Measurements from ENCODE around the gene MBD6.
"Not testable (repeated sequence)": the region's sequence is repeated elsewhere in the genome, so short reads cannot be mapped to it uniquely, and the experiment has no call there.

Gene MBD6

DNA sequence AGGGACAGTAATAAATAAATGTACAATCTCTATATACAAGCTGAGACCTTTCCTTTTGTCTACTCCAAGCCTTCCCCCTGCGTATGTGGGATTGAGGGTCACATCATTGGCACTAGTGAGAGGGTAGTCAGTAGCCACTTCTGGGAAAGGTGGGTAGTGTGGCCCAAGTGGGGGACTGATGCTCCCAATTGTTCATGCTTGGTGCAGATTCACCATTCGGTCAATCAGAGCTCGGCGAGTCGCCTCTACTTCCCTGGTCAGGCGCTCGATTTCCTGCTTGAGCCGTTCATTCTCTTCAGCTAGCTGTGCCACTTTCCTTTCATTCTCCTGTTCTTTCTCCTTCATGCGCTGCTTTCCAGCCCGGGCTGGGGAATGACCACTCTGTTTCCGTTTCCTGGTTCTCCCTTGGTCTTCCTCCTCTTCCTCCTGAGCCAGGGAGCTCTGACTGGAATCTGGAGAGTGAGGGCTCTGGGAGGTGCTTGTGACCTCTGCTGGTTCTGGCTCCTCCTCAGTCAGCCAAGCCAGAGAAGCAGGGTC is 5.9 kb upstream of the MBD6 start:
- no peak for DNase-seq

GRCh38 chr12:57517187-57517586 is 5.4 kb upstream of the MBD6 start:
- DNase-seq = no peak

DNA sequence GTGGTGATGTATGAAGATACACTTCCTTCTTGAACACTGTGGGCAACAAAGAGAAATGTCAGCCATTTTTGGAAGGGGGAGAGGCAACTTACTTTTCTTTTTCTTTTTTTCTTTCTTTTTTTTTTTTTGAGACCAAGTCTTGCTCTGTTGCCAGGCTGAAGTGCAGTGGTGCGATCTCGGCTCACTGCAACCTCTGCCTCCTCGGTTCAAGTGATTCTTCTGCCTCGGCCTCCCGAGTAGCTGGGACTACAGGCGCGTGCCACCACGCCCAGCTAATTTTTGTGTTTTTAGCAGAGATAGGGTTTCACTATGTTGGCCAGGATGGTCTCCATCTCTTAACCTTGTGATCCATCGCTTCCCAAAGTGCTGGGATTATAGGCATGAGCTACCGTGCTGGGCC is 4.9 kb upstream of the MBD6 start:
- DNase-seq = not testable (repeated sequence)

GRCh38 chr12:57518176-57518919 is 4.3 kb upstream of the MBD6 start:
- DNase-seq = no peak

GRCh38 chr12:57518920-57519795 is 3.5 kb upstream of the MBD6 start:
- no peak for DNase-seq

- DNase-seq = no peak
Observed at GRCh38 chr12:57519796-57520052, 2.9 kb upstream of the MBD6 start.

DNA sequence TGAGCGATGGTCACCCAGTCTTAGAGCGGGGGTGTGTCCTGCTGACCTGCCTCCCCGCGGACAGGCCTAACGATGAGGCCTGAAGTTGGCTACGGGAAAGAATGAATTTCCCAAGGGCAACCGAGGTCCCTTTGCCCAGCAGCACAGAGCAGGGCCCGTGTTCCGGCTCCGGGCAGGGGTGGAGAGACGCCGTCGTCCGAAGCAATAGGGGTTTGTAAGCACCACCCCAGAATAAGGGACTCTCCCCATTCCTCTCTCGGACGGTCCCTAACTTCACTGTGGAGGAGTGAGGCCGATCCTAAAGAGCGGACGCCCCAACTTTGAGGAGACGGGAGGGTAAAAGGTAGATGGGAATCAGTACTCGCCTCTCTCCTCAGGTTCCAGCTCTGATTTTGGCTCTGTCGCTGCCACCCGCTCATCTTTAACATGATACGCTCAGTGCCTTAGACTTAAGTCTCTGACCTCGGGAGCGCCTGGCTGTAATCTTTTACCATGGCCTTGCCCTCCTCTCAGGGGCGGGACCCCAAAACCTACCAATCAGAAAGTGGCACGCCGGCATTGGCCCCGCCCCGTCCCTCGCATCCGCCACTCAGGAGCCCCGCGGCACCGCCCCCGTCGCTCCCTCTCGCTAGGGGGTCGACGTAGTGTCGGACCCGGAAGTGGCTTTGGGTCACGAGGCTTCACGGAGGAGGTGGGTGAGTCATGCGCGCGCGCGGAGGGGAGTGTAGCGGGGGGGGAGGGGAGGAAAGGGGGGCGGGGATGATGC is 2.4 kb upstream of the MBD6 start, which contains the start of gene DDIT3:
Gene DDIT3, minus strand, starts transcription at position 462 of the 766 bp plus-strand sequence. CDS start 3,108 bp downstream, outside the sequence.
- DNase-seq = peak; percentile 92

DNA sequence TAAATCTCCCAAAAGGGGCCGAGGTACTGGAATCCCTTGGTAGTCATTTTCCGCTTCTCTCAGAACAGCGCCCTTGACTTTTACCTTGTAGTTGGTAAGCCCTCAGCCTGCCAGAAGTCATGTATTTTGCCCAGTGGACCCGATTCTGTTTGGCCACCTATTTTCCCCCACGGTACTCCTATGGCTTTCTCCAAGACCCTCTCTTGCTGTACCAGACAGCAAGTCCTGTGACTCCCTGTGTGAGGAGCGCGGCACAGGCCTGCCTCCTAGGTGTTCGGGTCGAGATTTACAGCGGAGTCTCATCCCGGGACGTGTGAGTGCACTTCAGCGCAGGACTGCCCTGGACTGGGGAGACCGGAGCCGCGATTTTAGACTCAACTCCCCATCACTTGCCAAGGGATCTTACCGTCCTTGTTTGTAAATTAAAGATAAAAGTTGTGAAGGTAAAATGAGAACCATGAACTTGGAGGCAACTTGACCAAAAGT is 1.1 kb upstream of the MBD6 start:
- no peak for DNase-seq

- DNase-seq = no peak
Observed at GRCh38 chr12:57522887-57523705, 472 bp downstream of the MBD6 start.

DNA sequence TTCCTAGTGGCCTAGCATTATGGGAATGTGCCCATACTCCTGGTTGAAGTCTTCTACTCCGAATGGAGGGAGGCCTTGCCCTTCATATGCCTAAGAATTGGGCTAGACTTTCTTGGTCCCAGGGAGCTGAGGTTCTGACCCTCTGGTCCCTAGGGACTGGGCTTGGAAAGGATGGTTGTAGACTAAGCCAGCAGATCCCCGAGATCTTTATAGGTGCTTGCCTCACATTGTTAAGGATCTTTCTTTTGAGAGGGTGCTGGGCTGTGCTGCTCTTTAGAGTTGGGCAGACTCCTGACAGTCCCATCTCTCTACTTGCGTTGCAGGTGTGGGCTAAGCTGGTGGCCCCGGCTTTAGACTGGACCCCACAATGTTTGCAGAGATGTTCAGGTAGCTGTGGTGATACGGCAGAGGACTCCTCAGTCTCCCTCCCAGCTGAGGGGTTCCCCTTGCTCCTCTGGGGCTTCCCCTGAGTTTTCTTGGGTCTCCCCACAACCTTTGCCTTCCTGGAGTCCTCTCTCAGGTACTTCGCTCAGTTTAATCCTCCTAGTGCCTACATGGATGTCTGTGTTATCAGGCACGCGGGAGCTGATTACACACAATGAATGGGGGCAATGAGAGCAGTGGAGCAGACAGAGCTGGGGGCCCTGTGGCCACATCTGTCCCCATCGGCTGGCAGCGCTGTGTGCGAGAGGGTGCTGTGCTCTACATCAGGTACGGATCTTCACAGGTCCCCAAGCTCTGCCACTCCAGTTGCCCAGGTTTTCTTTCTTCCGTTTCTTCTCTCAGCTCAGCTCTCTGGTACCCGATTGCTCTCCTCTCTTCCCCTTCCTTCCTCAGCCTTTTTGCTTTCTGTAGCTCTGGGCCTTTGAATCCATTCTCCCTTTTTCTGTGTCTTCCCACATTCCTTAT is 1.3 kb downstream of the MBD6 start:
- DNase-seq = no peak

GRCh38 chr12:57524814-57525614 is 2.4 kb downstream of the MBD6 start:
- no peak for DNase-seq

DNA sequence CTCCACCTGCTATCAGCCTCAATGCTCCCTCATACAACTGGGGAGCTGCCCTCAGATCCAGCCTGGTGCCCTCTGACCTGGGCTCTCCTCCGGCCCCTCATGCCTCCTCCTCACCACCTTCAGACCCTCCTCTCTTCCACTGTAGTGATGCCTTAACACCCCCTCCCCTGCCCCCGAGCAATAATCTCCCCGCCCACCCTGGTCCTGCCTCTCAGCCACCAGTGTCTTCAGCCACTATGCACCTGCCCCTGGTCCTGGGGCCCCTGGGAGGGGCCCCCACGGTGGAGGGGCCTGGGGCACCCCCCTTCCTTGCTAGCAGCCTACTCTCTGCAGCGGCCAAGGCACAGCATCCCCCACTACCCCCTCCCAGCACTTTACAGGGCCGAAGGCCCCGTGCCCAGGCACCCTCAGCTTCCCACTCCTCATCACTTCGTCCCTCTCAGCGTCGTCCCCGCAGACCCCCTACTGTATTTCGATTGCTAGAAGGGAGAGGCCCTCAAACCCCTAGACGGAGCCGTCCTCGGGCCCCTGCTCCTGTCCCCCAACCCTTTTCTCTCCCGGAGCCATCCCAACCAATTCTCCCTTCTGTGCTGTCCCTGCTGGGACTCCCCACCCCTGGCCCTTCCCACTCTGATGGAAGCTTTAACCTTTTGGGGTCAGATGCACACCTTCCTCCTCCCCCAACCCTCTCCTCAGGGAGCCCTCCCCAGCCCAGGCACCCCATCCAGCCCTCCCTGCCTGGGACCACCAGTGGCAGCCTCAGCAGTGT is 3.2 kb downstream of the MBD6 start:
- DNase-seq = no peak

DNA sequence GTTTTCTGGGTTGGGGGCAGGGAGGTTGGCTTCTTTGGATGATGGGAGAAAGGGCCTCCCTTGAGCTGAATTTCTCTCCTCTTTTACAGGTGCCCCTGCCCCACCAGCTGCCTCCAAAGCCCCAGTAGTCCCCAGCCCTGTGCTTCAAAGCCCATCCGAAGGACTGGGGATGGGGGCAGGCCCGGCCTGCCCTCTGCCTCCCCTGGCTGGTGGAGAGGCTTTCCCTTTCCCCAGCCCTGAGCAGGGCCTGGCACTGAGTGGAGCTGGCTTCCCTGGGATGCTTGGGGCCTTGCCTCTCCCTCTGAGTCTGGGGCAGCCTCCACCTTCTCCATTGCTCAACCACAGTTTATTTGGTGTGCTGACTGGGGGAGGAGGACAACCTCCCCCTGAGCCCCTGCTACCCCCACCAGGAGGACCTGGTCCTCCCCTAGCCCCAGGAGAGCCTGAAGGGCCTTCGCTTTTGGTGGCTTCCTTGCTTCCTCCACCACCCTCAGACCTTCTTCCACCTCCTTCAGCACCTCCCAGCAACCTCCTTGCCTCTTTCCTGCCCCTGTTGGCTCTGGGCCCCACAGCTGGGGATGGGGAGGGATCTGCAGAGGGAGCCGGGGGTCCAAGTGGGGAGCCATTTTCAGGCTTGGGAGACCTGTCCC is 4.0 kb downstream of the MBD6 start:
- DNase-seq = no peak

GRCh38 chr12:57527184-57527583 is 4.6 kb downstream of the MBD6 start:
- no peak for DNase-seq

GRCh38 chr12:57528176-57528575 is 5.6 kb downstream of the MBD6 start:
- DNase-seq = no peak

DNA sequence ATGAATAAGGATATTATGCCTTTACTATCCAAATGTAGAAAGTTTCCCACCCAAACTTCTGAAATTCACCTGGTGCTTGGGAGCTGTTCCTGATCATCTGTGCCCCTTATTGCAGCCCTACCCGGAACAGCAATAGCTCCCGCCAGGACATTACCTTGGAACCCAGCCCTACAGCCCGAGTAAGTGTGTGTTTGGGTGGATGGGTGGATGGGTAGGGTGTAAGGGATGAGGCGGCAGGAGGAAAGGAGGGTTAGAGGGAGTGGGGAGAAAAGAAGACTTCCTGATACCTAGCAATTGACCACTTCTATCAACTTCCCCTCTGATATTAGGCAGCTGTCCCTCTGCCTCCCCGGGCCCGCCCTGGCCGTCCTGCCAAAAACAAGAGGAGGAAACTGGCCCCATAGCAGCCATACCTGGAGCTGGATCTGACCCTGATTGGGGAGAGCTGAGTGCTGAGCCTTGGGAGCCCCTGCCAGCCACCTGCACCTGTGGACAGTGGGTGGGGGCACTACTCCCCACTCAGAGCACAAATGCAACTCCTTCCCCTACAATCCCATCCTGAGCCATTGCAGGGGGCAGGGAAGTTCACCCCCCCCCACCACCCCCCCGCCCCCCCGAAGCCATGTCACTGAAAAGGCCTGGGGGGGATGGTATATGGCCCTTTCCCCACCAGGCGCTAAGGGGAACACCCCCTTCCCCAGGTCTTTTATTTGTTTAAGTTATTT is 6.4 kb downstream of the MBD6 start:
- DNase-seq = no peak

DNA sequence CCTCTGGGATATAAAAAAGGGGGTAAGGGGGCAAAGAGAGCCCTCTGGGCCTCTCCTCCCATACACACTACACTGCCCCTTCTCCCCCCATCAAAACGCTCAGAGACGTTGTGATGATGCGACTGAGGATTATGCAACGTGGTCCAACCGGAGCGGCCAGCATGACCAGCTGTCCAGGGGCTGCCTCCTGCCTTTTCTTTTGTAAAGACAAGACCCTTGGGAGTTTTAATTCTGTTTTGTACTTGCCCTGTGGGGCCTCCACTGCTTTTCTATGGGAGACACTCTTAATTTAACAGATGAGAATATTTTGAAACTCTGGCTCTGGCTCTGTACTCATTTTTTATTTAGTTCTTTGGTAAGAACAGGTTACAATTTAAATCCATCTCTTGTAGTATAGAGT is 7.2 kb downstream of the MBD6 start:
- no peak for DNase-seq

Measured in SHP77 treated with DMSO at 0.1 percent for 48 hours (cell line).